AG09319 (cell line): ENCODE measurements around the gene ABCB8.

Source experiments
- DNase-seq: peaks from one replicate; pipeline ENCODE4 v3.0.0-alpha.2; 2010; ENCODE audit warnings: low read depth; ENCODE audit errors: extremely low read depth
- CTCF ChIP-seq: IDR thresholded peaks from 2 replicates; pipeline ENCODE4 v1.5.1; 2011; ENCODE audit warnings: low read depth, mild to moderate bottlenecking, inconsistent platforms, low read length, moderate library complexity

Gene ABCB8

GRCh38 chr7:150986556-150986955 is 41.7 kb upstream of the ABCB8 start:
- no peak for TF ChIP-seq CTCF
- no peak for DNase-seq

- TF ChIP-seq CTCF, result peak; percentile 78
These were observed 39.7 kb upstream of the ABCB8 start for GRCh38 chr7:150988230-150989226.

GRCh38 chr7:150989456-150989855 is 38.8 kb upstream of the ABCB8 start:
- TF ChIP-seq CTCF, result no peak

More at GRCh38 chr7:150988230-150989226, 39.7 kb upstream of the ABCB8 start:
- no peak for DNase-seq

GRCh38 chr7:150990416-150991186 is 37.6 kb upstream of the ABCB8 start, which contains the start of gene NOS3:
NOS3 (plus strand) TSS chr7:150991017; CDS start chr7:150993804, 2,787 bp downstream.
- DNase-seq, result no peak
- no peak for TF ChIP-seq CTCF

More at GRCh38 chr7:150989456-150989855, 38.8 kb upstream of the ABCB8 start:
- DNase-seq, result no peak

- TF ChIP-seq CTCF, result no peak
- DNase-seq, result no peak
These were observed 36.1 kb upstream of the ABCB8 start for GRCh38 chr7:150992051-150992640.

- TF ChIP-seq CTCF, result no peak
- DNase-seq, result no peak
These were observed 35.4 kb upstream of the ABCB8 start for GRCh38 chr7:150992833-150993302.
